Astrocyte (in vitro differentiated cells and primary cell): ENCODE measurements around the gene ARHGEF17. TPM values are rescaled to one million over a fixed set of nuclear protein-coding genes. Genes with fewer than 3 reads are reported as not detected.
A peak's percentile ranks its signal among the peaks of the same experiment; 100 is the strongest.

ENCODE experiments used
- DNase-seq: peaks from one replicate; pipeline ENCODE4 v3.0.0-alpha.2; 2010; ENCODE audit warnings: low read depth
- FAIRE-seq: peaks from 2 replicates; lab custom pipeline; 2011; peaks lifted over from hg19 to GRCh38; lab: Jason Lieb, UNC
- H2AFZ ChIP-seq: 2 replicates; pipeline ENCODE4 v1.6.0; 2012; ENCODE audit warnings: low read depth, low read length, inconsistent platforms
- H3K27ac ChIP-seq: 2 replicates; pipeline ENCODE4 v1.5.1; 2011; ENCODE audit warnings: low read depth, low read length, inconsistent platforms
- H3K27me3 ChIP-seq: 2 replicates; pipeline ENCODE4 v1.6.0; 2011; ENCODE audit warnings: low read length, inconsistent platforms; ENCODE audit not compliant: insufficient read depth
- H3K36me3 ChIP-seq: 2 replicates; pipeline ENCODE4 v1.5.1; 2011; ENCODE audit warnings: low read length, inconsistent platforms; ENCODE audit not compliant: insufficient read depth
- H3K4me1 ChIP-seq: 2 replicates; pipeline ENCODE4 v1.5.1; 2011; ENCODE audit warnings: low read length, inconsistent platforms; ENCODE audit not compliant: insufficient read depth
- H3K4me2 ChIP-seq: 2 replicates; pipeline ENCODE4 v1.6.0; 2012; ENCODE audit warnings: low read length, inconsistent platforms
- H3K4me3 ChIP-seq: 2 replicates; pipeline ENCODE4 v1.5.1; 2011; ENCODE audit warnings: low read depth, mild to moderate bottlenecking, low read length, inconsistent platforms; ENCODE audit not compliant: insufficient read depth
- H3K79me2 ChIP-seq: 2 replicates; pipeline ENCODE4 v1.6.0; 2012; ENCODE audit warnings: mild to moderate bottlenecking, low read length, inconsistent platforms; ENCODE audit not compliant: insufficient read depth
- H3K9ac ChIP-seq: 2 replicates; pipeline ENCODE4 v1.6.0; 2012; ENCODE audit warnings: mild to moderate bottlenecking, low read length, inconsistent platforms
- H3K9me3 ChIP-seq: 2 replicates; pipeline ENCODE4 v1.5.1; 2012; ENCODE audit warnings: low read depth, mild to moderate bottlenecking, low read length, inconsistent platforms; ENCODE audit not compliant: insufficient read depth
- H4K20me1 ChIP-seq: 2 replicates; pipeline ENCODE4 v1.6.0; 2012; ENCODE audit warnings: low read length, inconsistent platforms; ENCODE audit not compliant: insufficient read depth
- H3K27ac Mint-ChIP-seq: one replicate; pipeline ENCODE4 v1.8.0; 2021; ENCODE audit warnings: mild to moderate bottlenecking, mixed read lengths; ENCODE audit not compliant: unreplicated experiment
- H3K27me3 Mint-ChIP-seq: one replicate; pipeline ENCODE4 v1.8.0; 2021; ENCODE audit warnings: low read depth, mixed read lengths; ENCODE audit not compliant: unreplicated experiment
- H3K36me3 Mint-ChIP-seq: one replicate; pipeline ENCODE4 v1.8.0; 2021; ENCODE audit warnings: low read depth, mixed read lengths; ENCODE audit not compliant: unreplicated experiment
- H3K4me1 Mint-ChIP-seq: one replicate; pipeline ENCODE4 v1.8.0; 2021; ENCODE audit warnings: low read depth, mixed read lengths; ENCODE audit not compliant: unreplicated experiment
- H3K4me3 Mint-ChIP-seq: one replicate; pipeline ENCODE4 v1.8.0; 2021; ENCODE audit warnings: mild to moderate bottlenecking, moderate library complexity, mixed read lengths; ENCODE audit not compliant: unreplicated experiment
- H3K9me3 Mint-ChIP-seq: one replicate; pipeline ENCODE4 v1.8.0; 2021; ENCODE audit warnings: mild to moderate bottlenecking, mixed read lengths; ENCODE audit not compliant: unreplicated experiment
- CTCF ChIP-seq: IDR thresholded peaks from 2 replicates; pipeline ENCODE4 v1.5.1; 2011; ENCODE audit warnings: low read depth, mild to moderate bottlenecking, inconsistent platforms, low read length, moderate library complexity; ENCODE audit not compliant: insufficient read depth
- EZH2 ChIP-seq: IDR thresholded peaks from 2 replicates; pipeline ENCODE4 v1.6.1; 2012; ENCODE audit warnings: mild to moderate bottlenecking, low read length, inconsistent platforms; ENCODE audit not compliant: insufficient read depth
- total RNA-seq: library from RNA; stranded (reverse); gene quantifications from 2 replicates; pipeline ENCODE4 v1.2.1, GENCODE V29; 2021

The ARHGEF17 gene
- total RNA-seq, 1 donor from 2014 or later: 66.4 TPM

DNA sequence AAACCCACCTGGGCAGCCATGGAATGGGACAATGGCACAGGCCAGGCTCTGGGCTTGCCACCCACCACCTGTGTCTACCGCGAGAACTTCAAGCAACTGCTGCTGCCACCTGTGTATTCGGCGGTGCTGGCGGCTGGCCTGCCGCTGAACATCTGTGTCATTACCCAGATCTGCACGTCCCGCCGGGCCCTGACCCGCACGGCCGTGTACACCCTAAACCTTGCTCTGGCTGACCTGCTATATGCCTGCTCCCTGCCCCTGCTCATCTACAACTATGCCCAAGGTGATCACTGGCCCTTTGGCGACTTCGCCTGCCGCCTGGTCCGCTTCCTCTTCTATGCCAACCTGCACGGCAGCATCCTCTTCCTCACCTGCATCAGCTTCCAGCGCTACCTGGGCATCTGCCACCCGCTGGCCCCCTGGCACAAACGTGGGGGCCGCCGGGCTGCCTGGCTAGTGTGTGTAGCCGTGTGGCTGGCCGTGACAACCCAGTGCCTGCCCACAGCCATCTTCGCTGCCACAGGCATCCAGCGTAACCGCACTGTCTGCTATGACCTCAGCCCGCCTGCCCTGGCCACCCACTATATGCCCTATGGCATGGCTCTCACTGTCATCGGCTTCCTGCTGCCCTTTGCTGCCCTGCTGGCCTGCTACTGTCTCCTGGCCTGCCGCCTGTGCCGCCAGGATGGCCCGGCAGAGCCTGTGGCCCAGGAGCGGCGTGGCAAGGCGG is 11.4 kb upstream of the ARHGEF17 start:
- Histone ChIP-seq H2AFZ (no peak overlapping the region), H3K9me3 (no peaks in the 10 kb centered on the region), H3K4me1 (peaks cover 12% of the 10 kb centered on the region), H3K4me2 (no peak overlapping the region), H3K4me3 (no peak overlapping the region), H3K27me3 (no peaks in the 10 kb centered on the region), H3K36me3 (no peaks in the 10 kb centered on the region), H3K27ac (no peak overlapping the region), H4K20me1 (no peaks in the 10 kb centered on the region), H3K9ac (no peak overlapping the region), H3K79me2 (no peaks in the 10 kb centered on the region)
- peaks cover 5% of the 10 kb centered on the region for H3K4me1 Mint-ChIP-seq
- H3K27me3 Mint-ChIP-seq: peaks cover 38% of the 10 kb centered on the region
- TF ChIP-seq EZH2: no peak
- TF ChIP-seq CTCF: no peak
- FAIRE-seq: no peak
- H3K4me3 Mint-ChIP-seq: no peak overlapping the region
- H3K36me3 Mint-ChIP-seq: peaks cover 3% of the 10 kb centered on the region
- no peak overlapping the region for H3K27ac Mint-ChIP-seq
- no peak for DNase-seq
- no peaks in the 10 kb centered on the region for H3K9me3 Mint-ChIP-seq

DNA sequence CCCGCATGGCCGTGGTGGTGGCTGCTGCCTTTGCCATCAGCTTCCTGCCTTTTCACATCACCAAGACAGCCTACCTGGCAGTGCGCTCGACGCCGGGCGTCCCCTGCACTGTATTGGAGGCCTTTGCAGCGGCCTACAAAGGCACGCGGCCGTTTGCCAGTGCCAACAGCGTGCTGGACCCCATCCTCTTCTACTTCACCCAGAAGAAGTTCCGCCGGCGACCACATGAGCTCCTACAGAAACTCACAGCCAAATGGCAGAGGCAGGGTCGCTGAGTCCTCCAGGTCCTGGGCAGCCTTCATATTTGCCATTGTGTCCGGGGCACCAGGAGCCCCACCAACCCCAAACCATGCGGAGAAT is 10.9 kb upstream of the ARHGEF17 start:
- no peak overlapping the region for H2AFZ ChIP-seq
- H3K9ac ChIP-seq: no peak overlapping the region
- FAIRE-seq (no peak), DNase-seq (no peak)
- no peak overlapping the region for H3K27ac Mint-ChIP-seq
- H3K36me3 Mint-ChIP-seq: peaks cover 3% of the 10 kb centered on the region
- no peak overlapping the region for H3K4me3 ChIP-seq
- no peak overlapping the region for H3K27ac ChIP-seq
- no peaks in the 10 kb centered on the region for H3K9me3 Mint-ChIP-seq
- H3K4me2 ChIP-seq: no peak overlapping the region
- peaks cover 5% of the 10 kb centered on the region for H3K4me1 Mint-ChIP-seq
- H3K4me3 Mint-ChIP-seq: no peak overlapping the region
- H3K79me2 ChIP-seq: no peaks in the 10 kb centered on the region
- no peaks in the 10 kb centered on the region for H4K20me1 ChIP-seq
- no peaks in the 10 kb centered on the region for H3K36me3 ChIP-seq
- H3K27me3 Mint-ChIP-seq: peaks cover 33% of the 10 kb centered on the region
- no peaks in the 10 kb centered on the region for H3K27me3 ChIP-seq
- H3K4me1 ChIP-seq: peaks cover 12% of the 10 kb centered on the region
- no peaks in the 10 kb centered on the region for H3K9me3 ChIP-seq
- no peak for TF ChIP-seq CTCF
- TF ChIP-seq EZH2: no peak

DNA sequence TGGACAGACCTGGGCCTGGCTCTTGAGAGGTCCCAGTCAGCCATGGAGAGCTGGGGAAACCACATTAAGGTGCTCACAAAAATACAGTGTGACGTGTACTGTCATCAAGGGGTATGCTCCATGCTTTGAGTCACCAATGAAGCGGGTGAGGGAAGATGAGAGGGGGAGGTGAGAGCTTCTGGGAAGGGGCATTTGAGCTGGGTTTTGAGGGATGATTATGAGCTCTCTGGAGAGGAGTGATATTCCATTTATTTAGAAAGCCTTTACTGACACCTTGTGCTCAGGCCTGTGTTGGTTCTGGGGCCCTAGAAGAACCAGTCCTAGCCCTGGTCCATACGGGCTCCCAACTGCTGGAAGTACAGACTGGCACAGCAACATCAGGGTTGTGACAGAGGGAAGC is 10.4 kb upstream of the ARHGEF17 start:
- Mint-ChIP-seq H3K4me1 (peaks cover 5% of the 10 kb centered on the region), H3K36me3 (peaks cover 3% of the 10 kb centered on the region), H3K27ac (peak overlapping the region; percentile 20), H3K9me3 (no peaks in the 10 kb centered on the region), H3K27me3 (peaks cover 32% of the 10 kb centered on the region), H3K4me3 (no peak overlapping the region)
- Histone ChIP-seq H2AFZ (no peak overlapping the region), H4K20me1 (no peaks in the 10 kb centered on the region), H3K4me2 (no peak overlapping the region), H3K27ac (no peak overlapping the region), H3K9ac (no peak overlapping the region), H3K36me3 (no peaks in the 10 kb centered on the region), H3K9me3 (no peaks in the 10 kb centered on the region), H3K4me1 (peaks cover 12% of the 10 kb centered on the region), H3K27me3 (no peaks in the 10 kb centered on the region), H3K4me3 (no peak overlapping the region), H3K79me2 (no peaks in the 10 kb centered on the region)
- FAIRE-seq: no peak
- no peak for DNase-seq
- no peak for TF ChIP-seq CTCF
- TF ChIP-seq EZH2: no peak
